ENCODE measurements around the gene CHST8. TPM values are rescaled to one million over a fixed set of nuclear protein-coding genes. Genes with fewer than 3 reads are reported as not detected.
"Not testable (repeated sequence)": the region's sequence is repeated elsewhere in the genome, so short reads cannot be mapped to it uniquely, and the experiment has no call there.

CHST8 gene
- polyA plus RNA-seq, 12 donors = 0.08 to 1.7 (median 0.30) TPM; not detected in 3

- no peak for DNase-seq
Measured at GRCh38 chr19:33811736-33812387, 190.1 kb downstream of the CHST8 start.

- DNase-seq = no peak
Measured at GRCh38 chr19:33812388-33813330, 190.9 kb downstream of the CHST8 start.

- no peak for DNase-seq
Measured at GRCh38 chr19:33813391-33814101, 191.8 kb downstream of the CHST8 start.

GRCh38 chr19:33814181-33815165 lies 192.7 kb downstream of the CHST8 start:
- DNase-seq = no peak

- no peak for DNase-seq
Measured at GRCh38 chr19:33815380-33816340, 193.9 kb downstream of the CHST8 start.

GRCh38 chr19:33818411-33818810 lies 196.7 kb downstream of the CHST8 start:
- no peak for DNase-seq

- DNase-seq = not testable (repeated sequence)
Measured at GRCh38 chr19:33819078-33819477, 197.3 kb downstream of the CHST8 start.

- no peak for DNase-seq
Measured at GRCh38 chr19:33819506-33819879, 197.7 kb downstream of the CHST8 start.

- DNase-seq = peak; percentile 36
Measured at GRCh38 chr19:33819880-33820781, 198.4 kb downstream of the CHST8 start.

GRCh38 chr19:33821871-33822270 lies 200.1 kb downstream of the CHST8 start:
- no peak for DNase-seq

Other genes with a start within 250 kb of the CHST8 start
- 10 to 100 TPM in 11 of 12 donors, not detected in 1; 16.4 to 29.9 (median 20.2) TPM for gene CEBPG, start 248.2 kb upstream of the CHST8 start, polyA plus RNA-seq (ENCODE audit: insufficient read length in 12 of 12)
- gene PEPD, start 100.2 kb upstream of the CHST8 start, polyA plus RNA-seq (ENCODE audit: insufficient read length in 12 of 12) = 10 to 100 TPM in 11 of 12 donors, not detected in 1; 33.0 to 73.6 (median 43.2) TPM
- 10 to 100 TPM in 11 of 12 donors, not detected in 1; 19.8 to 52.2 (median 28.7) TPM for gene KCTD15, start 174.9 kb downstream of the CHST8 start, polyA plus RNA-seq (ENCODE audit: insufficient read length in 12 of 12)